HG03060 (cell line): ENCODE results near the gene NXPH1.

Source experiments
- ATAC-seq: cut with Tn5 transposase; IDR thresholded peaks from one replicate; pipeline ENCODE4 v1.9.1; 2021; ENCODE audit warnings: low read depth, moderate number of reproducible peaks; ENCODE audit not compliant: unreplicated experiment

The NXPH1 gene

GRCh38 chr7:8585591-8585990 is 152.2 kb downstream of the NXPH1 start:
- no peak for ATAC-seq

GRCh38 chr7:8590225-8590624 is 156.8 kb downstream of the NXPH1 start:
- no peak for ATAC-seq

DNA sequence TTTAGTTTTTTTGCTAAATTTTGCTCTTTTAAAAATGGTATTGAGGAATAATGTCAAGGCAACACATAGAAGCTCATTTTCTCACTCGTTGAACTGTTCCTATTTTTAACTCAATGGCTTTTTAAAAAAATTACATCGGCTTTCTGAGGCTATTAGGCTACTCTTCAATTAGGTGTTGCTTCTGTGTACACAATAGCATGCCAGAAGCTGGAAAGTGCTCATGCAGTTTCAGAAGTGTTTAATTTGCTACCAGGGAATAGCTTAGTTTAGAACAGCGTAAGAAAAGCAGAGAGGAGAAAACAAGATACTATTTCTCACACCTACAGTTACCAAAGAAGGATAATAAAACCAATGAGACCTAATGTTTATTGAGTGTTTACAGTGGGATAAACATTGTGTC is 157.4 kb downstream of the NXPH1 start:
- no peak for ATAC-seq

- ATAC-seq: no peak
Observed at GRCh38 chr7:8591289-8591688, 157.9 kb downstream of the NXPH1 start.

DNA sequence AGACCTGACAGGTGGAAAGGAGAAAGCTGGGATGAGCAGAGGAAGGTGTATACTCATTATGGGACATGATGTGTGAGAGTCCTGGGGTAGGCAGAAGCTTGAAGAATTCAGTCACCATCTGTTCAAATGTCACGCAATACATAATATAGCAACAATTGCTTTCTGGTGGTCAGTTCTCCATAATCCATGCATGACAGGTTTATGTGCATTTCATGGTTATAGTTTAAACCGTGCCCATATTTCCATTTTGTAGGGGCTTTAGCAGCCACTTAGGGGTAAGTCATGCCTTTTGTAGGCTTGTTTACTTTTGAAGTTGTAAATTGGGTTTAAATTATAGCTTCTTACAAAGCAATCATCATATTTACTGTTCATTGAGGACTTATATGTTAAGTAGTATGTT is 158.8 kb downstream of the NXPH1 start:
- no peak for ATAC-seq

DNA sequence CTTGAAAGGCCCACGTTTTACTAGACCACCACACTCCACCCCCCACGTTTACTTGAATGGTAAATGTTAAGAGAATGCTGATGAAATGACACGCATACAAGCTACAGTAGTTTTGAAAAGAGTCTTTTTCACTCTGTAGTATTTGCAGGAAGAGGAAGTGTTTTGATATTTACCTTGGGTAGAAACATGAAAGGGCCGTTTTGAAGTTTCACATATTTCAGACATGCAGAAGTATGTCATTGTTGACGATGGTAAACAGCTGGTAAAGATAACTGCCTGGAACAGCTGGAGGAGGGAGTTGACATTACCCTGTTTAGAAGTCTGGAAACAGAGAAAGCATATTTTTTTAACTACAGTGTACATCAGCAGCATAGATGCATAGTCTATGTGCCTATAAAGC is 160.7 kb downstream of the NXPH1 start:
- ATAC-seq: no peak

DNA sequence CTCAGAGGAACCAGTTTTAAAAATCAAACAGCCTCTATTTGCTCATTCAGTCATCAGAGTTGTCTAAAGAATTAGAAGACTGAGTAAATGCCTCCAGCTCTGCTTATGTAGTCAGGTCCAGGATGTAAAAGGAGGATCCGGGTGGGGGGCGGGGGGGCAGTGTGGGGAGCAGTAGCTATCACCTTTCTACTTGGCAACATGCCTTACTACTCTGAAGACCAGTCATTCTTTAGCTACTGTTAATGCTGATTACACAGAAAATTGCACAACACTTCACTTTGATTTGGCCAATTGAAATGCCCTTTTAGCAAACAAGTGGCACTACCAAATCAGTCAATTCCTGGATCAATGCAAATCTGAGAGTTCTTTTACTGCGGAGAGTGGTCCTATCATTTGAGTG is 164.2 kb downstream of the NXPH1 start:
- no peak for ATAC-seq

- no peak for ATAC-seq
Observed at GRCh38 chr7:8601121-8601520, 167.7 kb downstream of the NXPH1 start.

DNA sequence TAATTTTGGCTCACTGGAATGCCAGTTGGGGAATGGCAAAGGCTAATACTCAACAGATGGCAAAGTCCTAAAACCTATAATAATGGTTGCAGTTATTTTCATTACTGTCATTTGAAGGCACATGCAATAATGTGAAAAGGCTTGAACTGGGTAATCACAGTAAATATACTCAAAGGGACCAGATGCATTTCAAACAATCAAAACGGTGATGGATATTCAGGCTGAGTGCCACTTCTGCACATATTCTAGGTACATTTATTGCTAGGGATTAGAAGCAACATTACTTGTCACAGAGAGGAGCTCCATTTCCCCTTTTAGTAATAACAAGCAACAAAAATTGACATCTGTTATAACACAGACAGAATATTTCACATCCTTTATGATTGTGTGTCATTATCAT is 171.8 kb downstream of the NXPH1 start:
- ATAC-seq: no peak

- no peak for ATAC-seq
Observed at GRCh38 chr7:8612584-8612983, 179.2 kb downstream of the NXPH1 start.

DNA sequence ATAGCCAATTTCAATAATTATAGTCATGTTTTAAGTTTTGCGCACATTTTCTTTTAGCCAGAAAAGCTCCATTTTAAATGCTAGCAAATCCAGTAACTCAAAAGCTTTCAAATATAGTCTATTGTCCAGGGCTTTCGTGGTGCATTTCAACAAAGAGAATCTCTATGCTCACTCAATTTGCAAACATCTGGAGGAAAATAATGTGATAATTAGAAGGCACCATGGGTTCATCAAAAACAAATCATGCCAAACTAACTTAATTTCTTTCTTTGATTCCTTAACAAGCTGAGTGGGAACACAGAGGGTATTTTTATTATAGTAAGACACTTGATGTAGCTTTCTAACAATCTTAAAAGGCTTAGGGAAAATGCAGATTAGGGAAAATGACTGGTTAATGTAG is 179.8 kb downstream of the NXPH1 start:
- ATAC-seq: no peak

DNA sequence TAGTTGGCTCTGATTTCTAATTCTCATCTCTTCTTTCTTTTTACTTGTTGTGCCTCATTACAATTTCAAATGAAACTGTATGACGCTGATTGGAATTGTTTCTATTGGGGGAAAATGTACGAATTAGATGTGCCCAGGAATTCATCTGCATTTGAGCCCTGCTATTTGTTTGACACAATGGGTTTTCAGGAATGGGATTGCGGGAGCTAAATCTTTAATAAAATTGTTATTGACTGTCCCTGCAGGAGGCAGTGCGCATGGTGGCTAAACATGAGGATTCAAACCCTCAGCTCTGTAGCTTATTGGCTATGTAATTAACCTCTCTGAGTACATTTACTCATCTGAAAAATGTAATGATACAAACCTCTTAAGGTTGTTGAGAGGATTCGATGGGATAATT is 181.6 kb downstream of the NXPH1 start:
- no peak for ATAC-seq

- ATAC-seq: no peak
Observed at GRCh38 chr7:8618441-8619070, 185.1 kb downstream of the NXPH1 start.

DNA sequence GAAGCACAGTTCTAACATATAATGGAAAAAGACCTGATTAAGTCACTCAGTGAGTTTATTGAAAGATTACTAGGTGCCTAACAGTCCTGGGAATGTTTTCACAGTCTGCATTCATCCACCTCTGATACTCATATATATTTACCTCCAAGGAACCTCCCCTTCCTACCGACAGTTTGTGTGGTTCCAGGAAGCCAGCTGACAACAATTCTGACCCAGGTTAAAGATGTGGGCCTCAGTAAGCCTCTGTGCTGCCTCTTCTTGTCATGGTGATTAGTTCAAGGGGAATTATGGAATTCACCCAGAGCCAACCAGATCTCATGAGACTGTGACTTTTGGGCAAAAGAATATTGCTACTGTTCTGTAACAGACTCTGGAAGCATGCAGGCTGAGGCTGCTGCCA is 186.8 kb downstream of the NXPH1 start:
- no peak for ATAC-seq

- no peak for ATAC-seq
Observed at GRCh38 chr7:8625612-8626011, 192.2 kb downstream of the NXPH1 start.

DNA sequence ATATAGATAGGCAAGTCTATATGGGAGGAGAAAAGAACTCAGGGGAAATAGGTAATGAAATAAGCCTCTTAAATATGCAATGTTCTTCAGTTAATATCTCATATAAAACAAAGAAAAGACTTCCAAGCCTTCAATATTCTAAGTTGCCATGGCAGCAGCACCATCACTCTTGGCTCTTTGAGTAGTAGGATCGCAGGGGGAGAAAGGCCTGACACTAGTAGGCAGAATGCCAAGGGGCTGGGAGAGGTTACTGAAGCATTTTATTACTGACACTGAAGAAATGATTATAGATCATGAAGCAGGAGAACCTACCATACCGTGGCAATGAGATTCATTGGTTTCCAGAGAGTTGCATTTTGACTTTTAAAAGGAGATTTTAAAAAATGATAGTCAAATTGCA is 193.9 kb downstream of the NXPH1 start:
- no peak for ATAC-seq

- ATAC-seq: no peak
Observed at GRCh38 chr7:8628656-8629055, 195.2 kb downstream of the NXPH1 start.

DNA sequence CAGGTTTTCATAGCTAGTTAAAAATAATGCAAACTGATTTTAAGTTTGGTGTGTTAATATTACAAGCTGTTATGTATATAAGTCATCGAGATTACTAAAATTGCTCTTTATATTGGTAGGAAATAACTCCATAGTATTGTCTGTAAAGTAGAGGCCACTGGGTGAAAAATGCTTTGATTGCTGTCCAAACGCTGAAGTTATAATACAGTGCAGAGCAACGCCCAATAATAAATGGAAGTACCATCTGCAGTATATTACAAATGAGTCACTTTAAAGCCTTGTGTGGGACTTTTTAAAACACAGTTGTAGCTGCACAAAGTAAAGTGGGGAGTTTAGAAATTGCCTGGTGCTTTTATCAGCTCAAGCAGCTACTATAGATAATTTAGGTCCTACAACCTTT is 196.1 kb downstream of the NXPH1 start:
- no peak for ATAC-seq

DNA sequence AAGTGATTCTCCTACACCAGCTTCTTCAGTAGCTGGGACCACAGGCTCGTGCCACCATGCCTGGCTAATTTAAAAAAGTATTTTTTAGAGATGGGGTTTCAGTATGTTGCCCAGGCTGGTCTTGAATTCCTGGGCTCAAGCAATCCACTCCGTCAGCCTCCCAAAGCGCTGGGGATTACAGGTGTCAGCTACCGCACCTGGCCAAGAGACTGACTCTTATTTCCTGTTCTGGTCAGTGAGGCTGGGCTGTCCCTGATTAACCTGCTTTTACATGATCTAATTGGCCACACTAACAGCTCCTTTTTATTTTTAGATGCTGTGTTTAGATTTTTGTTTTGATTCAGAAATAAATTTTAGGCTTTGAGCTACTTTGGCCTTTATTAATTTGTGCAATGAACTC is 203.9 kb downstream of the NXPH1 start:
- no peak for ATAC-seq

DNA sequence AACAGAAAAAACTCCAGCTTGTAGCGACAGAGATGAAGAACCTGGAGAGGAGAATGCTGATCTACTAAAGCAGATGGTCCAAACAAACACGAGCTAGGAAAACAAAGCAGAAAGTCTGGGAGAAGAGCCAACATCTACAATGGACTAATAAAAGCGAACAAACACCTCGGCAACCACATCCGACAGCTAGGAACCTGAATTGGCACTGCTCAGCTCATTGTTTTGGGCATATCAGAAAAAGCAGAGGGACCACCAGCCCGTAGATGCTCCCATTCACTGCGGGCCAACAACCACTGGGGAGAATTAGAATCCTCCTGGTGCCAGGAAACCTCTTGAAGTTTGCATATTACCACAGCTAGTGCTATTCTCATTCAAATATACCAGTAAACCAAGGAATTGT is 204.7 kb downstream of the NXPH1 start:
- no peak for ATAC-seq

- ATAC-seq: no peak
Observed at GRCh38 chr7:8639668-8640067, 206.3 kb downstream of the NXPH1 start.

GRCh38 chr7:8640671-8641070 is 207.3 kb downstream of the NXPH1 start:
- no peak for ATAC-seq
